ENCODE measurements around the gene B3GNT8.
"Not testable (repeated sequence)": the region's sequence is repeated elsewhere in the genome, so short reads cannot be mapped to it uniquely, and the experiment has no call there.

Gene B3GNT8

GRCh38 chr19:41416194-41416674 lies 10.9 kb downstream of the B3GNT8 start:
- no peak for DNase-seq (ENCODE audit: low read depth in 2 of 2)

GRCh38 chr19:41415154-41415571 lies 12.0 kb downstream of the B3GNT8 start:
- DNase-seq (ENCODE audit: low read depth in 2 of 2), result no peak

- DNase-seq (ENCODE audit: low read depth in 2 of 2), result no peak
These were observed 12.7 kb downstream of the B3GNT8 start for GRCh38 chr19:41414461-41414860.

GRCh38 chr19:41413947-41414346 lies 13.2 kb downstream of the B3GNT8 start:
- no peak for DNase-seq (ENCODE audit: low read depth in 2 of 2)

- DNase-seq (ENCODE audit: low read depth in 2 of 2), result no peak
These were observed 14.2 kb downstream of the B3GNT8 start for GRCh38 chr19:41412953-41413352.

GRCh38 chr19:41411968-41412265 lies 15.3 kb downstream of the B3GNT8 start:
- no peak for DNase-seq (ENCODE audit: low read depth in 2 of 2)

- DNase-seq (ENCODE audit: low read depth in 2 of 2), result no peak
These were observed 15.8 kb downstream of the B3GNT8 start for GRCh38 chr19:41411100-41411967.

- no peak for DNase-seq (ENCODE audit: low read depth in 2 of 2)
These were observed 16.7 kb downstream of the B3GNT8 start for GRCh38 chr19:41410336-41411054.

GRCh38 chr19:41409288-41409687 lies 17.9 kb downstream of the B3GNT8 start:
- no peak for DNase-seq (ENCODE audit: low read depth in 2 of 2)

- DNase-seq (ENCODE audit: low read depth in 2 of 2), result not testable (repeated sequence)
These were observed 18.3 kb downstream of the B3GNT8 start for GRCh38 chr19:41408846-41409245.

GRCh38 chr19:41408256-41408655 lies 18.9 kb downstream of the B3GNT8 start:
- DNase-seq (ENCODE audit: low read depth in 2 of 2), result no peak

- no peak for DNase-seq (ENCODE audit: low read depth in 2 of 2)
These were observed 19.9 kb downstream of the B3GNT8 start for GRCh38 chr19:41407271-41407670.

- no peak for DNase-seq (ENCODE audit: low read depth in 2 of 2)
These were observed 21.4 kb downstream of the B3GNT8 start for GRCh38 chr19:41405776-41406175.

- DNase-seq (ENCODE audit: low read depth in 2 of 2), result no peak
These were observed 23.8 kb downstream of the B3GNT8 start for GRCh38 chr19:41403181-41403970.

GRCh38 chr19:41402010-41402409 lies 25.2 kb downstream of the B3GNT8 start:
- no peak for DNase-seq (ENCODE audit: low read depth in 2 of 2)

GRCh38 chr19:41401483-41401882 lies 25.7 kb downstream of the B3GNT8 start:
- no peak for DNase-seq (ENCODE audit: low read depth in 2 of 2)

- DNase-seq (ENCODE audit: low read depth in 2 of 2), result no peak
These were observed 27.6 kb downstream of the B3GNT8 start for GRCh38 chr19:41399525-41399924.

GRCh38 chr19:41399091-41399490 lies 28.1 kb downstream of the B3GNT8 start:
- no peak for DNase-seq (ENCODE audit: low read depth in 2 of 2)

- DNase-seq (ENCODE audit: low read depth in 2 of 2), result no peak
These were observed 28.6 kb downstream of the B3GNT8 start for GRCh38 chr19:41398598-41398997.

GRCh38 chr19:41398050-41398418 lies 29.1 kb downstream of the B3GNT8 start:
- DNase-seq (ENCODE audit: low read depth in 2 of 2), result no peak

GRCh38 chr19:41397086-41398049 lies 29.8 kb downstream of the B3GNT8 start, which contains the start of the genes BCKDHA and EXOSC5:
Gene BCKDHA (plus strand): TSS chr19:41397818. CDS start chr19:41397828, 10 bp downstream.
Gene EXOSC5 (minus strand): TSS chr19:41397359. CDS start chr19:41397328, 31 bp downstream.
- DNase-seq (ENCODE audit: low read depth in 2 of 2), result peak; percentile 93 to 99

Data from stimulated activated CD4-positive, alpha-beta T cell treated with anti-CD3 and anti-CD28 coated beads, Interleukin-1b, Interleukin-23, amount 100 ng/mL, for 1 hour (primary cell).